HepG2 (cell line): Measurements from ENCODE around the gene PDGFB. TPM values are rescaled to one million over a fixed set of nuclear protein-coding genes. Genes with fewer than 3 reads are reported as not detected.

Experiments used
- AGO1 ChIP-seq: fragments of 200-400 bp; formaldehyde crosslinking; IDR thresholded peaks from 2 replicates; pipeline ENCODE4 v1.6.1; 2017; ENCODE audit warnings: mild to moderate bottlenecking, low read depth, low read length, moderate library complexity; ENCODE audit not compliant: poor library complexity, severe bottlenecking
- BRD4 ChIP-seq: sonication (generic); formaldehyde crosslinking; IDR thresholded peaks from 2 replicates; pipeline ENCODE4 v1.4.0; 2020; ENCODE audit warnings: missing genetic modification reagents
- HIC2 ChIP-seq: sonication (generic); formaldehyde crosslinking; IDR thresholded peaks from 2 replicates; pipeline ENCODE4 v1.9.0; 2022; ENCODE audit warnings: low read depth, missing genetic modification reagents
- HNRNPL ChIP-seq: fragments of 200-400 bp; formaldehyde crosslinking; IDR thresholded peaks from 2 replicates; pipeline ENCODE4 v1.6.1; 2017; ENCODE audit warnings: mild to moderate bottlenecking, low read depth, low read length
- IKZF4 ChIP-seq: sonication (generic); formaldehyde crosslinking; IDR thresholded peaks from 2 replicates; pipeline ENCODE4 v1.5.1; 2020; ENCODE audit warnings: borderline replicate concordance, mild to moderate bottlenecking, low read depth, missing genetic modification reagents; ENCODE audit errors: not compliant biosample characterization
- MAFG ChIP-seq: sonication (generic); formaldehyde crosslinking; IDR thresholded peaks from 2 replicates; pipeline ENCODE4 v1.5.1; 2020; ENCODE audit warnings: mild to moderate bottlenecking, missing genetic modification reagents
- RFX3 ChIP-seq: IDR thresholded peaks from 2 replicates; pipeline ENCODE4 v1.6.1; 2016; ENCODE audit warnings: missing biosample characterization, missing genetic modification reagents
- SNAPC5 ChIP-seq: sonication (generic); formaldehyde crosslinking; IDR thresholded peaks from 2 replicates; pipeline ENCODE4 v1.8.1; 2023; ENCODE audit warnings: mild to moderate bottlenecking, missing genetic modification reagents, borderline replicate concordance
- USF2 ChIP-seq, 2 experiments: sonication (generic) in 1 of 2; formaldehyde crosslinking in 1 of 2; IDR thresholded peaks; 2 replicates each; pipeline versions ENCODE4 v1.5.1 to v1.6.1; 2011 to 2020; ENCODE audit warnings: borderline replicate concordance in 1 of 2, low read depth in 1 of 2, low read length in 1 of 2, mild to moderate bottlenecking in 1 of 2, missing genetic modification reagents in 1 of 2, moderate library complexity in 1 of 2
- ZC3H4 ChIP-seq: sonication (generic); formaldehyde crosslinking; IDR thresholded peaks from 2 replicates; pipeline ENCODE4 v1.4.0; 2020; ENCODE audit warnings: missing genetic modification reagents, borderline replicate concordance
- ZNF264 ChIP-seq: sonication (generic); formaldehyde crosslinking; IDR thresholded peaks from 2 replicates; pipeline ENCODE4 v1.4.0; 2020; ENCODE audit warnings: missing genetic modification reagents
- ZNF280B ChIP-seq: sonication (generic); formaldehyde crosslinking; IDR thresholded peaks from 2 replicates; pipeline ENCODE4 v1.5.0; 2020; ENCODE audit warnings: missing genetic modification reagents, mild to moderate bottlenecking, borderline replicate concordance
- polyA plus RNA-seq, 8 experiments: library from polyadenylated mRNA; depleted of rRNA in 3 of 8; stranded (reverse) in 7 of 8; unstranded in 1 of 8; fragments of >200 nt; fragmentation: Illumina TruSeq in 4 of 8; extraction: Trizol in 4 of 8; gene quantifications; 2 replicates each; pipeline versions ENCODE4 v1.2.1 to v1.2.3, GENCODE V29; 2011 to 2016; ENCODE audit warnings: low read depth in 4 of 8, missing spikeins in 1 of 8, mixed read lengths in 1 of 8; ENCODE audit not compliant: insufficient read depth in 1 of 8
- total RNA-seq, 5 experiments: library from RNA; depleted of rRNA; stranded (reverse); fragments of >200 nt; fragmentation: Illumina TruSeq; extraction: Trizol; gene quantifications; 2 replicates each; pipeline ENCODE4 v1.2.3, GENCODE V29; 2016; ENCODE audit warnings: low read depth in 1 of 5
- TF ChIP-seq, protein P1 (sequence below): sonication (generic); formaldehyde crosslinking; IDR thresholded peaks from 2 replicates; pipeline ENCODE4 v1.5.0; 2020; ENCODE audit warnings: missing genetic modification reagents
- TF ChIP-seq, protein P2 (sequence below): sonication (generic); formaldehyde crosslinking; IDR thresholded peaks from 2 replicates; pipeline ENCODE4 v1.4.0; 2020; ENCODE audit warnings: missing genetic modification reagents, borderline replicate concordance
- TF ChIP-seq, protein P3 (sequence below): sonication (generic); formaldehyde crosslinking; IDR thresholded peaks from 2 replicates; pipeline ENCODE4 v1.4.0; 2020; ENCODE audit warnings: missing genetic modification reagents

Gene PDGFB
- total and polyA plus RNA-seq, 2 of the 13 experiments (the other 11 are each of a cell fraction or from before 2014, with no cell fraction given): 1.4 to 10.1 TPM

DNA sequence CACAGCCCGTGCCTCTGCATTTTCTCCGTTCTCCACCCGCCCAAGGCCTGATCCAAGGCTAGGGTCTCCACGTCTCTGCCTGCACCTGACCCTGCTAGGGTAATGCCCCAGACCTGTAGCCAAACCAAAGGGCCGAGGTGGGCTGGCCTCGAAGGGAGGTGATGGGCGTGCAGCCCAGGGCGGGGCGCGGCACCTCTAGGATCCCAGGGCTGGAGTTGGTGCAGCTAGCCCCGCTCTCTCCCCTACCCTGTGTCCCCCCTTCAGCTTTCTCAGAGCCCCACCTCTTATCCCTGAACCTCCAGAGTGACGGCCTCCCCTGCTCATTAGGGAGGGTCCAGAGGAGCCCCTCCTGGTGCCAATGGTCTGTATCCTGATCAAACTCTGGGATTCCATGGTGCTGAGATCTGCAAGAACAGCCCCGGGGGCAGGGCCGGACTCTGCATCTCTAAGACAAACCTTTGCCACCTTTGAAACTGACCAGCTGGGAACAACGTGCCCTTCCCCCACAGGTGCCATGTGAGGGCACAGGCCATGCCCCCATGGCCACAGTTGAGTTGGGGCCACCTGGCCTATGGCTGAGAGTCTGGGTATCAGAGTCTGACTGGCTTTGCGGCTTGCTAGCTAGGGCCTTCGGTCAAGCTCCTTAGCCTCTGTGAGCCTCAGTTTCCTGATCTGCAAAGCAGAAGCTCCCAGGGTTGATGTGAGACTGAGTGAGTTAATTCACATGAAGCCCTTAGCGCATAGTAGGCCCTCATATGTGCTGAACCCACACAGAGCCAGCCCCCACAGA is 69.2 kb downstream of the PDGFB start (continued):
- no peak for TF ChIP-seq MAFG (CRISPR knock-in tag)
- no peak for TF ChIP-seq AGO1
- no peak for TF ChIP-seq ZC3H4
- 0 out of 2 replicates have a peak, but pooled peaks have one; percentile 43 for TF ChIP-seq ZNF280B (CRISPR knock-in tag)
- no peak for TF ChIP-seq USF2 (IDR thresholded peaks at IDR 0.05; ENCODE audit: low read depth, low read length)
- no peak for TF ChIP-seq USF2 (CRISPR knock-in tag; IDR thresholded peaks at IDR 0.05; ENCODE audit: borderline replicate concordance)
- TF ChIP-seq, protein P1, sequence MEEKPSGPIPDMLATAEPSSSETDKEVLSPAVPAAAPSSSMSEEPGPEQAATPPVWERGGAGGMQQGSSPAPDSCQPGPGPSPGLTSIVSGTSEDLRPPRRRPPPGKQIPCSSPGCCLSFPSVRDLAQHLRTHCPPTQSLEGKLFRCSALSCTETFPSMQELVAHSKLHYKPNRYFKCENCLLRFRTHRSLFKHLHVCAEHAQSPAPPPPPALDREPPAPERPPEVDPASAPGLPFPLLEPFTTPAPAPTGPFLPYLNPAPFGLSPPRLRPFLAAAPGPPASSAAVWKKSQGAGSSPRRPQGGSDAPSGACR (CRISPR knock-in tag): 0 out of 2 replicates have a peak, but pooled peaks have one; percentile 15
- TF ChIP-seq SNAPC5: no peak
- TF ChIP-seq ZNF264: no peak
- peak; percentile 38 for TF ChIP-seq IKZF4
- TF ChIP-seq RFX3 (CRISPR knock-in tag): no peak
- TF ChIP-seq, protein P2, sequence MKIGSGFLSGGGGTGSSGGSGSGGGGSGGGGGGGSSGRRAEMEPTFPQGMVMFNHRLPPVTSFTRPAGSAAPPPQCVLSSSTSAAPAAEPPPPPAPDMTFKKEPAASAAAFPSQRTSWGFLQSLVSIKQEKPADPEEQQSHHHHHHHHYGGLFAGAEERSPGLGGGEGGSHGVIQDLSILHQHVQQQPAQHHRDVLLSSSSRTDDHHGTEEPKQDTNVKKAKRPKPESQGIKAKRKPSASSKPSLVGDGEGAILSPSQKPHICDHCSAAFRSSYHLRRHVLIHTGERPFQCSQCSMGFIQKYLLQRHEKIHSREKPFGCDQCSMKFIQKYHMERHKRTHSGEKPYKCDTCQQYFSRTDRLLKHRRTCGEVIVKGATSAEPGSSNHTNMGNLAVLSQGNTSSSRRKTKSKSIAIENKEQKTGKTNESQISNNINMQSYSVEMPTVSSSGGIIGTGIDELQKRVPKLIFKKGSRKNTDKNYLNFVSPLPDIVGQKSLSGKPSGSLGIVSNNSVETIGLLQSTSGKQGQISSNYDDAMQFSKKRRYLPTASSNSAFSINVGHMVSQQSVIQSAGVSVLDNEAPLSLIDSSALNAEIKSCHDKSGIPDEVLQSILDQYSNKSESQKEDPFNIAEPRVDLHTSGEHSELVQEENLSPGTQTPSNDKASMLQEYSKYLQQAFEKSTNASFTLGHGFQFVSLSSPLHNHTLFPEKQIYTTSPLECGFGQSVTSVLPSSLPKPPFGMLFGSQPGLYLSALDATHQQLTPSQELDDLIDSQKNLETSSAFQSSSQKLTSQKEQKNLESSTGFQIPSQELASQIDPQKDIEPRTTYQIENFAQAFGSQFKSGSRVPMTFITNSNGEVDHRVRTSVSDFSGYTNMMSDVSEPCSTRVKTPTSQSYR (CRISPR knock-in tag): peak; percentile 43; the same call in 1 of the 2 replicates
- peak; percentile 52; the same call in 1 of the 2 replicates for TF ChIP-seq HNRNPL
- peak; percentile 77; the same call in 1 of the 2 replicates for TF ChIP-seq HIC2 (CRISPR knock-in tag)
- TF ChIP-seq BRD4 (CRISPR knock-in tag): no peak
- TF ChIP-seq, protein P3, sequence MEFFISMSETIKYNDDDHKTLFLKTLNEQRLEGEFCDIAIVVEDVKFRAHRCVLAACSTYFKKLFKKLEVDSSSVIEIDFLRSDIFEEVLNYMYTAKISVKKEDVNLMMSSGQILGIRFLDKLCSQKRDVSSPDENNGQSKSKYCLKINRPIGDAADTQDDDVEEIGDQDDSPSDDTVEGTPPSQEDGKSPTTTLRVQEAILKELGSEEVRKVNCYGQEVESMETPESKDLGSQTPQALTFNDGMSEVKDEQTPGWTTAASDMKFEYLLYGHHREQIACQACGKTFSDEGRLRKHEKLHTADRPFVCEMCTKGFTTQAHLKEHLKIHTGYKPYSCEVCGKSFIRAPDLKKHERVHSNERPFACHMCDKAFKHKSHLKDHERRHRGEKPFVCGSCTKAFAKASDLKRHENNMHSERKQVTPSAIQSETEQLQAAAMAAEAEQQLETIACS (CRISPR knock-in tag): no peak
